HCT116 (cell line): ENCODE data around the gene NEDD4L. TPM values are rescaled to one million over a fixed set of nuclear protein-coding genes. Genes with fewer than 3 reads are reported as not detected.

ENCODE experiments used
- ATAC-seq: fragments of 200-7000 bp; cut with Tn5 transposase; 2 replicates; pipeline ENCODE4 v1.9.1; 2020; ENCODE audit warnings: mild to moderate bottlenecking, moderate library complexity
- BruUV-seq: library from RNA; stranded (reverse); fragments of 400-500 nt; replicated peaks from 2 replicates; lab custom pipeline; 2021; lab: Mats Ljungman, UMichigan
- CTCF ChIA-PET: fragments of 300-600 bp; sonication (Branson Sonifier 250); formaldehyde crosslinking; loops from one replicate; lab custom pipeline; 2021; ENCODE audit warnings: antibody characterized with exemption; lab: Charles Lee
- POLR2A ChIA-PET: fragments of 300-600, 350-600 bp; sonication (Branson Sonifier 250); formaldehyde crosslinking; loops from one replicate; lab custom pipeline; 2021; ENCODE audit warnings: antibody characterized with exemption; lab: Charles Lee
- RAD21 ChIA-PET, 2 experiments: fragments of 300-600 bp; sonication (Branson Sonifier 250); formaldehyde crosslinking; loops; one replicate each; lab custom pipeline; 2023; ENCODE audit warnings: low total read pairs in 2 of 2; ENCODE audit not compliant: uncharacterized antibody in 2 of 2, unreplicated experiment in 2 of 2, low non-redundant PET in 1 of 2; lab: Charles Lee
- DNase-seq: peaks from one replicate; pipeline ENCODE4 v3.0.0-alpha.2; 2010; ENCODE audit warnings: low read depth, low spot score
- H2AFZ ChIP-seq: fragments of 200-600 bp; shearing (Covaris generic), sonication (generic); 2 replicates; pipeline ENCODE4 v1.6.1; 2017; ENCODE audit warnings: low read depth, mixed run types, mixed read lengths, antibody characterized with exemption, low read length; ENCODE audit not compliant: poor library complexity, severe bottlenecking
- H3K27ac ChIP-seq: 2 replicates; pipeline ENCODE4 v1.5.1; 2012; ENCODE audit warnings: low read depth, low read length
- H3K27me3 ChIP-seq: fragments of 200-600 bp; sonication (generic); 2 replicates; pipeline ENCODE4 v1.6.1; 2016; ENCODE audit warnings: mixed run types, low read length, mixed read lengths; ENCODE audit not compliant: insufficient read depth
- H3K36me3 ChIP-seq, 2 experiments: fragments of 200-500 bp in 1 of 2; fragments of 200-600 bp in 1 of 2; sonication (Bioruptor generic) in 1 of 2; sonication (generic) in 1 of 2; 2 replicates each; pipeline versions ENCODE4 v1.5.1 to v1.6.1; 2014 to 2016; ENCODE audit warnings: low read length in 2 of 2, inconsistent platforms in 1 of 2, mixed read lengths in 1 of 2, mixed run types in 1 of 2; ENCODE audit not compliant: insufficient read depth in 2 of 2, control insufficient read depth in 1 of 2
- H3K4me1 ChIP-seq, 2 experiments: fragments of 200-600 bp in 1 of 2; sonication (generic) in 1 of 2; 2 replicates each; pipeline versions ENCODE4 v1.5.1 to v1.6.1; 2012 to 2017; ENCODE audit warnings: low read length in 2 of 2, inconsistent platforms in 1 of 2, mild to moderate bottlenecking in 1 of 2, mixed read lengths in 1 of 2, mixed run types in 1 of 2, moderate library complexity in 1 of 2; ENCODE audit not compliant: insufficient read depth in 2 of 2, control insufficient read depth in 1 of 2
- H3K4me2 ChIP-seq: fragments of 200-600 bp; sonication (generic); 2 replicates; pipeline ENCODE4 v1.6.1; 2017; ENCODE audit warnings: mixed run types, low read length, mixed read lengths
- H3K4me3 ChIP-seq, 2 experiments: fragments of 200-600 bp in 1 of 2; sonication (generic) in 1 of 2; replicated peaks in 1 of 2; 2 replicates each; pipeline ENCODE4 v1.5.1; 2011 to 2016; ENCODE audit warnings: low read length in 2 of 2, control low read depth in 1 of 2, low read depth in 1 of 2, mild to moderate bottlenecking in 1 of 2, mixed read lengths in 1 of 2, mixed run types in 1 of 2
- H3K79me2 ChIP-seq: fragments of 200-600 bp; sonication (generic); 2 replicates; pipeline ENCODE4 v1.6.1; 2017; ENCODE audit warnings: mild to moderate bottlenecking, mixed run types, low read length, moderate library complexity, mixed read lengths; ENCODE audit not compliant: insufficient read depth
- H3K9ac ChIP-seq: fragments of 200-600 bp; sonication (generic); 2 replicates; pipeline ENCODE4 v1.6.1; 2016; ENCODE audit warnings: low read length, mixed read lengths
- H3K9me2 ChIP-seq: fragments of 200-600 bp; sonication (generic), shearing (Covaris generic); 2 replicates; pipeline ENCODE4 v1.6.1; 2017; ENCODE audit warnings: mixed run types, mild to moderate bottlenecking, moderate library complexity; ENCODE audit not compliant: insufficient read depth
- H3K9me3 ChIP-seq, 2 experiments: fragments of 200-500 bp in 1 of 2; fragments of 200-600 bp in 1 of 2; sonication (Bioruptor generic) in 1 of 2; sonication (generic) in 1 of 2; 2 replicates each; pipeline ENCODE4 v1.6.1; 2014 to 2017; ENCODE audit warnings: low read length in 2 of 2, mixed read lengths in 2 of 2, inconsistent platforms in 1 of 2, low read depth in 1 of 2, mild to moderate bottlenecking in 1 of 2, mixed run types in 1 of 2, moderate library complexity in 1 of 2; ENCODE audit not compliant: control insufficient read depth in 1 of 2, insufficient read depth in 1 of 2
- H4K20me1 ChIP-seq: fragments of 200-600 bp; sonication (generic), shearing (Covaris generic); 2 replicates; pipeline ENCODE4 v1.6.1; 2017; ENCODE audit warnings: mixed run types, mild to moderate bottlenecking, moderate library complexity; ENCODE audit not compliant: insufficient read depth
- CBX3 ChIP-seq: IDR thresholded peaks from 2 replicates; pipeline ENCODE4 v1.6.1; 2012; ENCODE audit warnings: low read depth
- CEBPB ChIP-seq: IDR thresholded peaks from 2 replicates; pipeline ENCODE4 v1.6.1; 2012; ENCODE audit warnings: low read depth
- EGR1 ChIP-seq: IDR thresholded peaks from 2 replicates; pipeline ENCODE4 v1.6.1; 2012; ENCODE audit warnings: low read depth
- ELF1 ChIP-seq: IDR thresholded peaks from 2 replicates; pipeline ENCODE4 v1.6.1; 2012; ENCODE audit warnings: low read depth, borderline replicate concordance
- EZH2 ChIP-seq: fragments of 200-600 bp; sonication (generic); IDR thresholded peaks from 2 replicates; pipeline ENCODE4 v1.6.1; 2017; ENCODE audit warnings: antibody characterized with exemption, mixed run types
- EZH2phosphoT487 ChIP-seq: fragments of 200-600 bp; IDR thresholded peaks from 2 replicates; pipeline ENCODE4 v1.6.1; 2018; ENCODE audit warnings: antibody characterized with exemption, borderline replicate concordance
- FOSL1 ChIP-seq: IDR thresholded peaks from 2 replicates; pipeline ENCODE4 v1.6.1; 2012; ENCODE audit warnings: low read depth
- JUND ChIP-seq: IDR thresholded peaks from 2 replicates; pipeline ENCODE4 v1.6.1; 2012
- POLR2A ChIP-seq: IDR thresholded peaks from 2 replicates; pipeline ENCODE4 v1.7.0; 2011; ENCODE audit warnings: borderline replicate concordance; ENCODE audit not compliant: insufficient read depth, insufficient read length; ENCODE audit errors: extremely low read depth
- POLR2AphosphoS5 ChIP-seq: IDR thresholded peaks from 2 replicates; pipeline ENCODE4 v1.6.1; 2011; ENCODE audit warnings: mild to moderate bottlenecking, low read depth, low read length, moderate library complexity
- SIN3A ChIP-seq: IDR thresholded peaks from 2 replicates; pipeline ENCODE4 v1.6.1; 2012; ENCODE audit warnings: low read depth
- SP1 ChIP-seq: IDR thresholded peaks from 2 replicates; pipeline ENCODE4 v1.6.1; 2012; ENCODE audit warnings: low read depth
- SRF ChIP-seq: IDR thresholded peaks from 2 replicates; pipeline ENCODE4 v1.6.1; 2012; ENCODE audit warnings: low read depth
- TCF7L2 ChIP-seq: IDR thresholded peaks from 2 replicates; pipeline ENCODE4 v1.7.0; 2011; ENCODE audit warnings: borderline replicate concordance, inconsistent platforms; ENCODE audit not compliant: insufficient read depth, insufficient read length; ENCODE audit errors: extremely low read depth
- YY1 ChIP-seq: IDR thresholded peaks from 2 replicates; pipeline ENCODE4 v1.6.1; 2011; ENCODE audit warnings: low read length, low read depth, moderate library complexity, mild to moderate bottlenecking; ENCODE audit not compliant: insufficient replicate concordance; ENCODE audit errors: extremely low read depth
- ZFX ChIP-seq: fragments of 450-650 bp; IDR thresholded peaks from 2 replicates; pipeline ENCODE4 v1.6.1; 2017
- ZNF274 ChIP-seq: fragments of 200-500 bp; sonication (Bioruptor generic); IDR thresholded peaks from 2 replicates; pipeline ENCODE4 v1.6.1; 2014; ENCODE audit warnings: mild to moderate bottlenecking, low read depth, low read length, inconsistent platforms
- intact Hi-C: fragments of 100-400 bp; cut with micrococcal nuclease; formaldehyde crosslinking; loops from 2 replicates; pipeline ENCODE4 v1.10.0; 2022
- total RNA-seq: library from RNA; stranded (reverse); gene quantifications from one replicate; pipeline ENCODE4 v1.2.1, GENCODE V29; 2021; ENCODE audit not compliant: unreplicated experiment
- TF ChIP-seq, protein P1 (sequence below): IDR thresholded peaks from 2 replicates; pipeline ENCODE4 v1.6.1; 2012
- TF ChIP-seq, protein P2 (sequence below): IDR thresholded peaks from 2 replicates; pipeline ENCODE4 v1.6.1; 2012
- TF ChIP-seq, protein P3 (sequence below), 3 experiments: fragments of 200-600 bp in 1 of 3; sonication (generic) in 1 of 3; IDR thresholded peaks in 2 of 3; conservative IDR thresholded peaks in 1 of 3; 2 replicates each; pipeline ENCODE4 v1.5.1; 2012 to 2017; ENCODE audit warnings: low read depth in 2 of 3, low read length in 2 of 3, antibody characterized with exemption in 1 of 3, borderline replicate concordance in 1 of 3, control low read depth in 1 of 3, mild to moderate bottlenecking in 1 of 3, mixed read lengths in 1 of 3, mixed run types in 1 of 3, moderate library complexity in 1 of 3; ENCODE audit not compliant: insufficient read depth in 1 of 3
- TF ChIP-seq, protein P4 (sequence below): IDR thresholded peaks from 2 replicates; pipeline ENCODE4 v1.6.1; 2011; ENCODE audit warnings: mild to moderate bottlenecking, low read length, moderate library complexity; ENCODE audit not compliant: insufficient replicate concordance; ENCODE audit errors: extremely low read depth

The NEDD4L gene
- total RNA-seq, 1 experiment from 2014 or later = 41.5 TPM

DNA sequence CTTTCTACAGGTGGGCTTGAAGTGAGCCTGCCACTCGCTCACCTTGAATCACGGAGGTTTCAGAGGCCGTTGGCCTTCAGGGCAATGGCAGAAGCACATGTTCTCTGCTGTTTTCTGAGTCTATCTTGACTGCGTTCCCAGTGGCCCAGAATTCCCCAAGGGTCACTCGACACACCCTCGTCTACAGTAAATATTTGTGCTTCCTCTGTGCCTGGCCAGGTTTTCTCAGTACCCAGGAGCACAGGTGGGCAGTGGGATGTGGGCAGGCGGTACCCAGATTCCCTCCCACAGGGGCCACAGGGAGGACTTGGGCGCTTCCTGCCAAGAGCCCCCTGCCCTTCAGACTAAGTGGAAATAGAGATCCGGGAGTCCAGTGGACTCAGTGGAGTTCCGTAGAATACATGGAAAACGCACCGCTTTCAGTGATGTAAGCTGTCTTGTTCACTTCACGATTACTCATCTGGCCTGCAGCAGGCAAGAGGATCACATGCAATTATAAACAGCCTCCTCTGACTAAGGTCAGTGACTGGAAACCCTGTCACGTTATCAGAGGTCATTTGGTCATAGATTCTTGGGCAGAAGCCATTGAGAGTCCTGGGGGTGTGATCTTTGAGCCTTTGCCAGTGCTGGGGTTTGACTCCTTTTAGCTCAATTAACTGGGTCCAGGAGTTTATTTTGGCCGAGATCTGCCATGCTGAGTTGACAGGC is 179.8 kb downstream of the NEDD4L start:
- Histone ChIP-seq H3K9me2 (no peaks in the 10 kb centered on the region), H3K4me2 (peak overlapping the region; percentile 83), H3K79me2 (peaks cover 22% of the 10 kb centered on the region), H3K9me3 (no peaks in the 10 kb centered on the region), H3K27me3 (no peaks in the 10 kb centered on the region), H3K4me3 (peak overlapping the region; percentile 24 to 57), H4K20me1 (no peaks in the 10 kb centered on the region), H3K9ac (peak overlapping the region; percentile 62), H2AFZ (no peak overlapping the region), H3K27ac (peak overlapping the region; percentile 58), H3K36me3 (no peaks in the 10 kb centered on the region), H3K4me1 (peaks cover 46 to 52% of the 10 kb centered on the region in 2 experiments)
- DNase-seq (peak; percentile 76), ATAC-seq (peak; percentile 78)
- ChIA-PET POLR2A (no interaction called here), RAD21 (no interaction called here), CTCF (interaction anchor here (1.5 kb wide), 1 partner anchor 102 kb away, joined by 3 read pairs; no protein-coding TSS in a partner anchor)
- TSS peak; percentile 54 for BruUV-seq
- intact Hi-C loops = no loop called here
- TF ChIP-seq CBX3 = no peak
- TF ChIP-seq SRF = no peak; the same call in 1 of the 2 replicates
- TF ChIP-seq, protein P1, sequence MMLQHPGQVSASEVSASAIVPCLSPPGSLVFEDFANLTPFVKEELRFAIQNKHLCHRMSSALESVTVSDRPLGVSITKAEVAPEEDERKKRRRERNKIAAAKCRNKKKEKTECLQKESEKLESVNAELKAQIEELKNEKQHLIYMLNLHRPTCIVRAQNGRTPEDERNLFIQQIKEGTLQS = peak; percentile 70; the same call in 1 of the 2 replicates
- TF ChIP-seq, protein P2, sequence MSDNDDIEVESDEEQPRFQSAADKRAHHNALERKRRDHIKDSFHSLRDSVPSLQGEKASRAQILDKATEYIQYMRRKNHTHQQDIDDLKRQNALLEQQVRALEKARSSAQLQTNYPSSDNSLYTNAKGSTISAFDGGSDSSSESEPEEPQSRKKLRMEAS = peak; percentile 92
- TF ChIP-seq EGR1 = no peak
- TF ChIP-seq YY1 = no peak
- peak; percentile 78 for TF ChIP-seq SIN3A
- TF ChIP-seq ELF1 = no peak
- TF ChIP-seq SP1 = peak; percentile 76
- TF ChIP-seq, protein P3, sequence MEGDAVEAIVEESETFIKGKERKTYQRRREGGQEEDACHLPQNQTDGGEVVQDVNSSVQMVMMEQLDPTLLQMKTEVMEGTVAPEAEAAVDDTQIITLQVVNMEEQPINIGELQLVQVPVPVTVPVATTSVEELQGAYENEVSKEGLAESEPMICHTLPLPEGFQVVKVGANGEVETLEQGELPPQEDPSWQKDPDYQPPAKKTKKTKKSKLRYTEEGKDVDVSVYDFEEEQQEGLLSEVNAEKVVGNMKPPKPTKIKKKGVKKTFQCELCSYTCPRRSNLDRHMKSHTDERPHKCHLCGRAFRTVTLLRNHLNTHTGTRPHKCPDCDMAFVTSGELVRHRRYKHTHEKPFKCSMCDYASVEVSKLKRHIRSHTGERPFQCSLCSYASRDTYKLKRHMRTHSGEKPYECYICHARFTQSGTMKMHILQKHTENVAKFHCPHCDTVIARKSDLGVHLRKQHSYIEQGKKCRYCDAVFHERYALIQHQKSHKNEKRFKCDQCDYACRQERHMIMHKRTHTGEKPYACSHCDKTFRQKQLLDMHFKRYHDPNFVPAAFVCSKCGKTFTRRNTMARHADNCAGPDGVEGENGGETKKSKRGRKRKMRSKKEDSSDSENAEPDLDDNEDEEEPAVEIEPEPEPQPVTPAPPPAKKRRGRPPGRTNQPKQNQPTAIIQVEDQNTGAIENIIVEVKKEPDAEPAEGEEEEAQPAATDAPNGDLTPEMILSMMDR (IDR thresholded peaks at IDR 0.05 in 2 of 3, conservative IDR thresholded peaks at IDR 0.05 in 1 of 3; ENCODE audit: borderline replicate concordance in 1 of 3, insufficient read depth in 1 of 3, low read depth in 2 of 3, low read length in 2 of 3) = no peak
- no peak for TF ChIP-seq EZH2phosphoT487
- TF ChIP-seq POLR2AphosphoS5 = peak; percentile 52; the same call in 1 of the 2 replicates
- TF ChIP-seq, protein P4, sequence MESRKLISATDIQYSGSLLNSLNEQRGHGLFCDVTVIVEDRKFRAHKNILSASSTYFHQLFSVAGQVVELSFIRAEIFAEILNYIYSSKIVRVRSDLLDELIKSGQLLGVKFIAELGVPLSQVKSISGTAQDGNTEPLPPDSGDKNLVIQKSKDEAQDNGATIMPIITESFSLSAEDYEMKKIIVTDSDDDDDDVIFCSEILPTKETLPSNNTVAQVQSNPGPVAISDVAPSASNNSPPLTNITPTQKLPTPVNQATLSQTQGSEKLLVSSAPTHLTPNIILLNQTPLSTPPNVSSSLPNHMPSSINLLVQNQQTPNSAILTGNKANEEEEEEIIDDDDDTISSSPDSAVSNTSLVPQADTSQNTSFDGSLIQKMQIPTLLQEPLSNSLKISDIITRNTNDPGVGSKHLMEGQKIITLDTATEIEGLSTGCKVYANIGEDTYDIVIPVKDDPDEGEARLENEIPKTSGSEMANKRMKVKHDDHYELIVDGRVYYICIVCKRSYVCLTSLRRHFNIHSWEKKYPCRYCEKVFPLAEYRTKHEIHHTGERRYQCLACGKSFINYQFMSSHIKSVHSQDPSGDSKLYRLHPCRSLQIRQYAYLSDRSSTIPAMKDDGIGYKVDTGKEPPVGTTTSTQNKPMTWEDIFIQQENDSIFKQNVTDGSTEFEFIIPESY = peak; percentile 26
- TF ChIP-seq ZNF274 = no peak
- no peak for TF ChIP-seq EZH2
- TF ChIP-seq TCF7L2 = no peak
- peak; percentile 74; the same call in 1 of the 2 replicates for TF ChIP-seq FOSL1
- TF ChIP-seq POLR2A = no peak
- TF ChIP-seq ZFX = no peak
- TF ChIP-seq JUND = peak; percentile 73
- TF ChIP-seq CEBPB = peak; percentile 82
